SH-SY5Y (cell line): ENCODE data around the gene RAP2B.

Experiments
- GATA2 ChIP-seq: IDR thresholded peaks from 2 replicates; pipeline ENCODE4 v1.6.1; 2011; ENCODE audit warnings: mild to moderate bottlenecking, low read depth, low read length
- GATA3 ChIP-seq: IDR thresholded peaks from 2 replicates; pipeline ENCODE4 v1.6.1; 2011; ENCODE audit warnings: low read depth, mild to moderate bottlenecking, low read length, moderate library complexity

DNA sequence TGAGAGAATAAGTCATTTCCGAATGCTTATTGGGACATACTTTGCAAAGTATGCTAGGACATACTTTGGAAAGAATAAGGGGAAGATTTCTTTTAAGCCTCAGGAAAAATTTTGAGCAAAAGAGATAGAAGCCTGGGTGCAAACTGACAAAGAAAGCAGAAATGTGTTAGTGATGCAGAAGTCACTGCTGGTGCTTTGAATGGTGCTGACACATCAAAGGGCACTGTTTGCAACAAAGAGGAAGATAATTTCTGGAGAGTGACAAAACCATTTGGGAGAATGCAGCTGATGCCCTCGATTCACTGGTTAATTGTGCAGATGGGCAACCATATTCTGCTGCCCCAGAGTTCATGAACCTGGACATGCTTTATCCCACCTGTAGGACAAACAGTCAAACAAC lies 11.0 kb upstream of the RAP2B start:
- TF ChIP-seq GATA2 (no peak), GATA3 (no peak)
